Activated CD4-positive, alpha-beta T cell treated with anti-CD3 and anti-CD28 coated beads, Interleukin-2, Interleukin-4, amounts not matched to agents 100 ng/mL and 50 ng/mL, durations not matched to agents 16 hours and 8 hours (primary cell): ENCODE measurements around the gene CACNA1B.

ENCODE experiments used
- DNase-seq: peaks from one replicate; pipeline ENCODE4 v3.0.0-alpha.2; 2020; ENCODE audit warnings: low spot score

The CACNA1B gene

DNA sequence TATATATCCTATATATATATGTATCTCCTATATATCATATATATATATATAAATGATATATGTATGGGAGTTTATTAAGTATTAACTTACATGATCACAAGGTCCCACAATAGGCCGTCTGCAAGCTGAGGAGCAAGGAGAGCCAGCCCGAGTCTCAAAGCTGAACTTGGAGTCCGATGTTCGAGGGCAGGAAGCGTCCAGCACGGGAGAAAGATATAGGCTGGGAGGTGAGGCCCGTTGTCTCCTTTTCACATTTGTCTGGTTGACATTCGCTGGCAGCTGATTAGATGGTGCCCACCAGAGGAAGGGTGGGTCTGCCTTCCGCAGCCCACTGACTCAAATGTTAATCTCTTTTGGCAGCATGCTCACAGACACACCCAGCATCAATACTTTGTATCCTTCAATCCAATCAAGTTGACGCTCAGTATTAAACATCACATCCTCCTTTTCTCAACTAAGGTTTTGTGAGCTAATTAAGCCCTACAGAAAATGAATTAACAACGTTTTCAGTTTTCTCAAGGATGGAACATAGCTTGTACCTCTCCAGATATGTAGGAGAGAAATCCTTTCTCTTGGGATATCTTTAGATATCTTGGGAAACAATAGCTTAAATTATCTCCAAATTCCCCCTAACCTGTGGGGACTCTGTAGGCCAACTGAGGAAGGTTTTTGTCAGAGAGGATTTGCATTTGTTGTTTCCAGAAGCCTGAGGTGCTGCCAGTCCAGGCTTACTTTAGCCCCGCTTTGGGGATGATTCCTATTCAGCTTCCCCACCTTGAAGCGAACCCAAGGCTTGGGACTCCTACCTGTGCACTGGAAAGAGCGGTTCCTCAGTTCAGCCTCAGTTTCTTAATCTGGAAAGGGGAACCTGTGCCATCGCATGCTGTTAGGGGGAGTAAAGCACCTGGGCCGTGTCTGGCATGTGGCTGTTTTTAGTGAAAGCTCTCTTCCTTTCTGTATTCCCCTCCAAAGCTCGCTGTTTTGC, 163.2 kb downstream of the CACNA1B start:
- DNase-seq, result no peak

DNA sequence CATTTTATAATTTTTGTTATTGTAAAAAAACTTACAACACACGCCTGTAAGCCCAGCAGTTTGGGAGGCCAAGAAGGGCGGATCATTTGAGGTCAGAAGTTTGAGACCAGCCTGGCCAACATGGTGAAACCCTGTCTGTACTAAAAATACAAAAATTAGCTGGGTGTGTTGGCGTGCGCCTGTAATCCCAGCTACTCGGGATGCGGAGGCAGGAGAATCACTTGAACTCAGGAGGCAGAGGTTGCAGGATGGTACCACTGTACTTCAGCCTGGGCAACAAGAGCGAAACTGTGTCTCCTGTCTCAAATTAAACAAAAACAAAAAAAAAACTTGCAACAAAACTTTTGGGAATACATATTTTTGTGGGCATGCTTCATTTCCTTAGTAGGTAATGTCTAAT, 164.6 kb downstream of the CACNA1B start:
- DNase-seq, result no peak

DNA sequence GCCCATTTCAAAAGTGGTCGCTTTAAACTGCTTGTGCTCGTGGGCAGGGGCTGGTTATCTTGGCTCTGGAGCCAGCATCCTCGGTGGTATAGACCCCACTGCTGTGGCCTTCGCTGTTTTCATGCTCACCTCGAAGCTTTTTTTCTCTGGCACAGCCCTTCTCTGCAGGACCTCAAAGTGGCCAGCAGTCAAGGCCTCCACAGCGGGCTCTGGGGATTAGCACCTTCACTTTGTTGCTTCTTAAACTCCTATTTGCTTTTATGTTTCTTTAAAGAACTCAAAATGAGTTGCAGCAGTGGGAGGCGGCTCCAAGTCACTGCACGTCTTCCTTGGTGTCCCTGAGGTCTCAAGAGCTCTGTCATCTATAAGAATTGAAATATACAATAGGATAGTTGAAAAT, 165.1 kb downstream of the CACNA1B start:
- DNase-seq, result no peak

DNA sequence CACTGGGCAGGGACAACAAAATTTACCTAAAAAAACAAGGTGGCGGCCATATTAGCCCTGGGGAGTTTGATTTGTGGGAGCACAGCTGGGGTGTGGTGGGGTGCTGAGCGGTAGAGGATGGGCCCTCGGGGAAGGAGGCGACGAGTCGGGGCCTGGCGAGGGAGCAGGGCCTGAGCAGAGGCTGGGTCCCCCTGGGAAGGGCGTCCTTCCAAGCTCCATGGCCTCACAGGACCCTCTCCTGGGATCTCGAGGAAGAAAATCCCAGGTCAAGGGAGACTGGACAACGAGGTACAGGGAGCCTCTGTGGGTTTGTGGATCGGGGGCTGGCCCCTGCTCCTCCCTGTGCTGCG, 165.5 kb downstream of the CACNA1B start:
- DNase-seq, result no peak

DNA sequence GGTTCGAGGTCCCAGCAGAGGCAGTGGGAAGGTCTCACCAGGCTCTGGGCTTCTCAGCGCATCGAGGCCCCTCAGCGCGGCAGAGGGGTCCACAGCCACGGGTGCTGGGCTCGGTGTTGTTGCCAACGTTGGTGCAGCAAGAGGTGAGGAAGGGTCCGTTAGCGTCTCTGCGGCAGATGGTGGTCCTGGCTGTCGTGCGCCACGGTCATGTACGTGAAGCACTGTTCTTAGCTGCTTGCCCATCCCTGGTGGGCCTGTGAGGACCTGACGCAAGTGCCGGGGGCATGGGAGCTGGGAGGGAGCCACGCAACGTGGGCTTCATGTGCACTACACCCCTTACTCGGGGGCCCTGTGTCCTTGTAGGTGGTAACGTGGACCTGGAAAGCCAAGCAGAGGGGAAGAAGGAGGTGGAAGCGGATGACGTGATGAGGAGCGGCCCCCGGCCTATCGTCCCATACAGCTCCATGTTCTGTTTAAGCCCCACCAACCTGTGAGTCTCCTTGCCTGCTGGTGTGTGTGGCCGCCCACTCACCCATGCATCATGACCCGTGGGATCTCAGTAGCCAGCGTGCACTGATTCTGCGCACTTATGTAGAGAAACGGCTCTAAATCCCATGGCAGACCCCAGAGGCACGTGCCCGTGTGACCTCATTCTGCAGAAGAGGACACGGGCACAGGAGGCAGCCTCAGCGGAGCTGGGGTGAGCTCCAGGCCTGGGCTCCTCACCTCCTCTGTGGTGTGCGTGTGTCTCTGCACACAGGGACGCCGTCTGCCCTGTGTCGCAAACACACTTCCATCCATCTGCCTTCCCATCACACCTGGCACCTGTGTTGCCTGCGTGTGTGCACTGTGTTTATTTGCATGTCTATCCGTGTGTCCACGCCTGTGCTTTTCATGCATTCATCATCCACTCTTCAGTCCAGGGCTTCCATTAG, 166.1 kb downstream of the CACNA1B start:
- DNase-seq, result no peak

DNA sequence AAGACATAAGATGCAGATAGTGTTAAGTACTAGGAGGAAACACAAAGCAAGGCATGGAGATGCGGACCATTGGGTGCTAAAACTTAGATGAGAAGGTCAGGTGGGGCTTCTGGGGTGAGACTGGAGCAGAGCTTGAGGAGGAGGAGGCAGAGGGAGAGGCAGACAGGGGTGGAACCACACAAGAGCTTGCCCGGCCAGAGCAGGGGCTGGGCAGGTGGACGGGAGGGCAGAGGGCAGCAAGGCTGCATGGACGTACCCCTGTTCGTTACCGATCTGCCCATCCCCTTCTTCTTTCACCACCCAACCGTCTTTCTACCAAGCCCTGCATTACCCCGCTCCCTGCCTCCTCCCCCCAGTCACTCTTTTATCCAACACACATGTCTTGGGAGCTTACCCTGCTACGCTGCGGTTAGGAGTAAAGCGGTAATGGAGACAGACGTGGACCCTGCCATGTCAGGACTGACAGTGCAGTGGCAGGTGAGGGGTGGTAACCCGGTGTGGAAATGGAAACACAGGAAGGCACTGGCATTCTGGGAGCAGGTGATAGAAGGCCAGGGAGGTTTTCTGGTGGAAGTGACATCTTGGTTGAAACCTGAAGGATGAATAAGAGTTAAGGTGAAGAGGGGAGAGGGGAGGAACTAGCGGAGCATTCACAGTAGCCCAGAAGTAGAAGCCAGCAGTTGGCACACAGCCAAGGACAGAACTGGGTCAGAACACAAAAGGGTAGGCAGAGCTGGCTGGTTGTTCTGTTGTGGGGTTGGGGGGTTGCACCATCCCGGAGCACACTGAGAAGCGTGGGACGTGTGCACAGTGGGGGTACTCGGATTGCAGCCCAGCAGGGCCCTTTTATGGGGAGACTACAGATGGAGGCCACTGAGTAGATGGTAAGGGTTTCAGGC, 167.2 kb downstream of the CACNA1B start:
- DNase-seq, result no peak

DNA sequence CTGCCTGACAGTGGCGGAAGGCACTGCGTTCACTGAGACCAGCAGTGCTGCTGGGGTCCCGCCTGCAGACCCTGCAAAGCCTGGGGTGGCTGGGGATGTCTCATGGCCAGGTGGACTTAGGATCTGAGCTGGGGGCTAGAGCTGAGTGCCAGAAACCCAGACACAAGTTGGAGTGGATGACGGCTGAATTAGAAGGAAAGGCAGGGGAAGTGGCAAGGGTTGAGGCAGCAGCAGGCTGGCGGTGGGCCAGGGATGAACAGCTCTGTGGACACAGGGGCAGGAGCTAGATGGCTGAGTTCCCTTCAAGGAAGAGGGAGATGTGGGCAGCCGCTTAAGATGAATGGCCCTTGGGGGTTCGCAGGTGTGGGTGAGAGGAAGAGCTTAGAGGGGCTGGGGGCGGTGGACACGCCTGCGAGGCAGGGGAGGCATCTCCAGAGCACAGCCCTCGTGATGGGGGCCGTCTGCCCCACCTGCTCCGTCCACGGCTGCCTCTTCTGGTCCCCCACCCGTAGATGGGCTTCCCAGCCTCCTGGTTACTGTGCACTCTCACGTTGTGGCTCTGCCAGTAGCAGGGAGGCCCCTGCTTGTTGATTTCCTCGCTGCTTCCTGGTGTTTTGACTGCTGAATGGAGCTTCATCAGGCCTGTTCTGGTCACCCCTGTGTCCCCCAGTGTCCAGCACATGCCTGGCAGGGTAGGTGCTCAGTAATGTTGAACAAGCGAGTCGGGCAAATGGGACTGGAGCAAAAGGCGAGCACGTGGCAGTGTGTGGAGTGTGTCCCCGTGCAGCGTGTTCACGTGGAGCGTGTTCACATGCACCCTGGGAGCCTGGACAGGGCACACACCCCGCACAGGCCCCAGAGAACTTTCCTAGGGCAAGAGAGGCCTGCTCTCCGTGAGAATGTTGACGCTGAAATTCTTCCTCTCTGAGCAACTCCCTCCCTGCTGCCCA, 168.2 kb downstream of the CACNA1B start:
- DNase-seq, result no peak

DNA sequence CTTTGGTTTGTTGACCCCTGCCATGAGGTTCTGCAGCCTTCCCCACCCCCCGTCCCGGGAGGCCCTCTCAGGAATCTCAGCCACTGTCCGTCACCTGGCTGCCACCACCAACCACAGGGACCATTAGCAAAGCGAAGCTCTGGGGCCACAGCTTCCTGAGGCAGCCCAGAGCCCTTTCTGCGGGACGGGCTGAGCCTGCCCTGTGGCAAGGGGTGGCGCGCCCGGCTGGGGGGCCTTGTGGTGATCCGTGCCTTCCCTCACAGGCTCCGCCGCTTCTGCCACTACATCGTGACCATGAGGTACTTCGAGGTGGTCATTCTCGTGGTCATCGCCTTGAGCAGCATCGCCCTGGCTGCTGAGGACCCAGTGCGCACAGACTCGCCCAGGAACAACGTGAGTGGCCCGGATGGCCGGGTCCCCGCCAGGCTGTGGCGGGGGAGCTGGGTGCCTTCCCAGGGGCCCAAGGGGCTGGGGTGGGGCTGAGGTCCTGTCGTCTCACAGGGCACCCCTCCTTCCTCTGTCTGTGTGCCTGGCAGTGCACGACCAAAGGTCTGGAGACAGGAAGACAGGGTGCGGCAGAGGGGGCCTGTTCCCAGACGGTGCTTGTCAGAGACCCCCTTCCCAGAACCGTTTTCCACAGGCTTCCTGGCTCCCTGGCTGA, 169.2 kb downstream of the CACNA1B start:
- DNase-seq, result no peak

DNA sequence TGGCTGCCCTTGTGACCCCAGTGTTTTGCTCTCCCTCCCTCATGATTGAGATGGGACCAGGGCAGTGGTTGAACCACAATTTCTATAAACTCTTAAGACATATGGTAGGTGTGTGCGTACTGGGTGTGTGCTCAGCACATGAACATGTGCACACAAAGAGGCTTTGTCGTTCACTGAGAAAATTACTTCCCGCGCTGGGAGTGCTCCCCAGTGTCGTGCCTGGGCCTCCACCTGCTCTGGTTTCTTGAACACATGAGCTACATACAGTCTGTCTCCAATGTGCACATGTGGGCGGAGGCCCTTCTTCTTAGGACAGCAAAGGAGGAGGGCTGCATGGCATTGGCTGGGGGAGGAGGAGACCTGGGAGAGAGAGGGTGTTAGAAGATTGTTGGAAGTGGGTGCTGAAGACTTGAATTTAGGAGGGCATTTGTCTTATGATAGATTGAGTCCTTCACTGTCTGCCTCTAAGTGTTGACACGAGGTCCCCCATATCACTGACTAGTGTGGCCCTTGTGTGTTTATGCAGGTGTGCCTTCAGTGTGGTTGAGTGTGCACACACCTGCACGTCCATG, 170.0 kb downstream of the CACNA1B start:
- DNase-seq, result no peak

DNA sequence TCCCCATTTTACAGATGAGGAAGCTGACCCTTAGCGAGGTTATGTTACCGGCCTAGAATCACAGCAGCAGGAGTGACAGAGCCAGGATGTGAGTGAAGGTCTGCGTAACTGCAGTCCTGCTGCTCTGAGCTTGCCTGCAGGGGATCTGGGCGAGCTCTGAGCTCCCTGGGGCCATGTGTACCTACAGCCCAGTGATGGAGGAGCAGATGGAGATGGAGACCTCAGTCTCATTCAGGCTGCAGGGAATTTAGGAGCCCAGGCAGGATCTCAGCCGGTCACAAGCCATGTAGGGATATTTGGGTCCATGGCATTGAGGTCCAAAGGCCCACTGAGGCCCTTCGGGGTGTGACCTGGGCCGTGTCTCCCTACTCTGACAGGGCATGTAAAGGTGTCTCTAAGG, 170.6 kb downstream of the CACNA1B start:
- DNase-seq, result no peak

DNA sequence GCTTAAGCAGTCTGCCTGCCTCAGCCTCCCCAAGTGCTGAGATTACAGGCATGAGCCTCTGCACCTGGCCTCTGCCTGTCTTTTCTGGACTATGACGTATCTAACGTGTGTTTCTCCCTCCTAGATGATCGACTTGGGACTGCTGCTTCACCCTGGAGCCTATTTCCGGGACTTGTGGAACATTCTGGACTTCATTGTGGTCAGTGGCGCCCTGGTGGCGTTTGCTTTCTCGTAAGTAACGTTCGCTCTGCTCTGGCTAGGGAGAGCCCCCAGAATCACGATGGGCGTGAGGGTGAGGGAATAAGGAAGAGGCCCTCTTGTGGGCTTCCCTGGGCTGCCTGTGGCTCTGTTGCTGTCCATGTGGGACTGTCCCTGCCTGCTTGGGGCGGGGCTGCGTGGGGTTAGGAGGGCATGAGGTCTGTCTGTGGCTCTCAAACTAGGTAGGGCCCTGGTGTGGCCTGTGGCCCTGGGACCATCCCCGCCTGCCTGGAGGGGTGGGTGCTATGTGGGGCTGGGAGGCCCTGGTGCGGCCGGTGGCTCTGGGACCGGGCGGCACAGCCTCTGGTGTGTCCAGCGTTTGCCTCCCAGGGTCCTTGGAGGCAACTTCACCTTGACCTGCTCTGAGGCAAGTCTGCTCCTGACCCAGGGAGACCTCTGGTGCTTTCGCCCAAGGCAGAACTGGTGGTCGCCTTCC, 171.7 kb downstream of the CACNA1B start:
- DNase-seq, result no peak

DNA sequence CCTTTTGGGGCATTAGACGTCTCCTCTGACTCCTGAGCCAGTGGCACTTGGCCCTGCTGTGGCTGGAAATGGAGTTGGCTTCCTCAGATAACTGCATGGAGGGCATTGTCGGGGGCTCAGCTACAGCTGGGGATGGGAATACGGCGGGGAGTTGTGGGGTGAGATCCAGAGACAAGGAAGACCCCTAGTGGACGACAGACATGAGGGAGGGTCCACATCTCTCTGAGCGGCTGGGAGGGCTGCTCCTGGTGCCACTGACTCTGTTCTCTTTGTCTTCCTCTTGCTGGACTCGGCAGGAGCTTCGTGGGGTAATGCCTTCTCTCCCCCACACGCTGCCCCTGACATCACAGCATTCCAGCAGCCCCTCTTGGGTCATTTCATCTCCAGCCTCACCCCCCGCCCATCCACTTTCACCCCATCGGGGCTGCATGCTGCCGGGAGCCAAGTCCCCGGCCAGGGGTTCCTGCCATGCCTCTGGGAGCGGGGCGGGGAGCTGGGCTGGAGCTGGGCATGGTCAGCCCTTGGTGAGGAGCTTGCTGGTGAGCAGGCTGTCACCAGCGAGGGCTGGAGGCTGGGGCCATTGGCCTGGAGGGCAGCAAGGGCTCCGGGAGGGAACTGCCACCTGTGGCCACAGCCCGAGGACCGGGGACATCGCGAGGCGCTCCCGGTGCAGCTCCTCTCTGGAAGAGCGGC, 172.3 kb downstream of the CACNA1B start:
- DNase-seq, result no peak

DNA sequence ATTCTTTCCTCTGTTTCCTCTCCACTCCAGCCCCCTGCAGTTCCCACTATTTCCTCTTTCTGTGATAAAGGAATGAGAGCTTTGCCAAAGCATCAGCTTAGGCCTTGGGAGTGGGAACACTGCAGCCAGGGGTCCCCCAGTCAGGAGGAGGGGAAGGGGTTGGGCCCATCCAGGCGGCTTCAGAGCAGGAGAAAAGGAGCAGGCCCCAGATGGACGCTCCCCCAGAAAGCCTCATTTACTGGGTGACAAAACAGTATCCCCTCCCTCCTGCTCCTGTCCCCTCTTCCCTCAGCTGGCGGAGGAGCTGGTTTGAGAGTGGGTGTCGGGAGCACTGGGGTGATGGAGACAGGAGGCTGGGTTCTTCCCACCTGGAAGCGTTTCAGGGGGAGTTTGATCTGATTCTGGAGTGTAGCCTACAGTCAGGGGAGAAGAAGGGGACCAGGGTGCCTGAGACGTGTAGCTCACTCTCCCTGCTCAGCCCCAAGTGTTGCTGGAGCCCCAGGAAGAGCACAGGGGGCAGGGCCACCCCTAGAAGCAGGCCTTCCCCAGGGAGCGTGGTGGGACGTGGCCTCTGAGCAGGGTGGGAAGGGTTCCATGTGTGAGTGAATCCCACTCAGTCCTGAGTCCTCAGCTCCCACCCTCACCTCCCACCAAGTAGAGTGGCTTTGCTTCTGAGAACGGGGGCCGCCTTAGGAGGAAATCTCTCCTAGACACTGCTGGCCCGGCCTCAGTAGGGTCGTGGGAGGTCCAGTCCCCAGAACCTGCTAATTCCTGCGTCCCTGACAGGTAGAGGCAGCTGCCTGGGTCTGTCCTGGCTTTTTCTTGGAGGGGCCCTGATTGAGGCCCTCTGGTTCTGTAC, 173.1 kb downstream of the CACNA1B start:
- DNase-seq, result no peak

DNA sequence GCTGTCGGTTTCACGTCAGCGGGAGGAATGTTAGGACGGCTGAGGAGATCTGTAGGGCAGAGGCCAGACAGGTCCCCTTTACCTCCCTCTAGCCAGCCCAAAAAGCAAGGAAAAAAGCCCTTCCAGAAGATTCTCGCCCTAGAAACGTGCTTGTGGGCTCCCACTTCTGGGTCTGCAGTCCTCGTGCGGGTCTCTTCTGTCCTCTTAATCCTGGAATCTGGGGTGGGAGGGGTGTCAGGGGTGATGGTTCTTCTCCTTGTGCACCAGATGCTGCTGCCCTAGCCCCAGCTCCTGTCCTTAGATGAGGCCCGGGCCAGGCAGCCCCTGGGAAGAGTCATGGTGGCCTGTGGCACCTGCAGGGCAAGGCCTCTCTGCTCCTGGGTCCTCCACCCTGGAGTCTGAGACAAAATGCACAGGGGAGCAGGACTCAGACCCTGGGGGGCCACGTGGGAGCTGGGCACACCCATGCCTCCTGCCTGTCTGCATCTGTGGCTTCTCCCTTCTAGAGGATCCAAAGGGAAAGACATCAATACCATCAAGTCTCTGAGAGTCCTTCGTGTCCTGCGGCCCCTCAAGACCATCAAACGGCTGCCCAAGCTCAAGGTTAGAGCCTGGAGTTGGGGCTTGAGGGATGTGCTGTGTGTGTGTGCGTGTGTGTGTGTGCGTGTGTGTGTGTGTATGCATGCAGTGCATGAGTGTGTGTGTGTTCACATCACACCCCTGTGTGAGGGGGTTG, 174.2 kb downstream of the CACNA1B start:
- no peak for DNase-seq

DNA sequence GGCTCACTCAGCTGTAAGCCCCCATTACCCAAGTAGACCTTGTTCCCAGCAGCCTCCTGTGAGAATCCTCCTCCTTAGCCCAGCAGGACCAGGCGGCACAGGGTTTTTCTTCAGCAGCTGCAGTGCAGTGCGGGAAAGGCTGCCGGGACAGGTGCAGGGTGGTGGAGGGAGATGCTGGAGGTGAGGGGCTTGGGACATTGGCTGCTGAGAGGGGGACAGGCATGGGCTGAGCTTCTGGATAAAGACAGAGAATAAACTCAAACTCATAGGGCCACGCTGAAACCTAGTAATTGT, 174.7 kb downstream of the CACNA1B start:
- DNase-seq, result no peak

DNA sequence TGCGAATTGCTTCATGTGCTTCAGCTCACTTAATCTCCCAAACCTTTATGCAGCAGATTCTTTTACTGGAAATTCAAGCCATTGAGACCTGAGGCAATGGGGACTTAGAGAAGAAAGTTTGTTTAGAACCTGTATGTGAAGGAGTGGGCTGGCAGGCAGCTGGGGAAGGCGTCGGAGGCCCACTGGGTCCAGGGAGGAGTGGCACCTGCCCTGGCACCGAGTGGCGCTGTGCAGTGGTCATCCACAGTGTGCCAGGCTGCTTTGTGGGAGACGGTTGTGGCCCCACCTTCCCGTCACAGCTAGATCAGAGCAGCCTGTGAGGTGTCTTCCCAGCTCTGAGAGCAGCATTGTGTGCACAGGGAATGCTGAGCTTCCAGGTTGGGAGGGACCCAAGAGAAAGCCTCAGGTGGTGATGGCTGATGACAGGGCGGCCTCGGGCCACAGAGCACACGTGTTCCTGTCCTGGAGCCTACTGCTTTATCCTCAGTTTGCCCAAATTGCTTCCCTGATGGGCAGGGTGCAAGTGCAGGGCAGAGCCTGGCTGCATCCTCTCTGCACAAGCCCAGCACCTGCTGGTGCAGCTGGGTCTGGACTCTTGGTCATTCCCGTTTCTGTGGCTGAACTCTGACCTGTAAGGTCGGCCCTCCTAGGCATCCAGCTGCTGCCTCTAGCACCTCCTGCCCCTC, 175.2 kb downstream of the CACNA1B start:
- no peak for DNase-seq
